ENCODE results near the gene SNRNP25.
"Not testable (repeated sequence)": the region's sequence is repeated elsewhere in the genome, so short reads cannot be mapped to it uniquely, and the experiment has no call there.

The SNRNP25 gene

GRCh38 chr16:53346-54236 is at the start of gene SNRNP25, which contains the start of gene POLR3K:
Gene SNRNP25, plus strand, starts transcription at chr16:53828. Its CDS starts 189 bp downstream, at chr16:54017.
Gene POLR3K, minus strand, starts transcription at chr16:53608. Its CDS starts 22 bp downstream, at chr16:53586.
- peaks cover 0 to 19% (median 18%) of the 10 kb centered on the region in 5 donors for H3K4me1 ChIP-seq (ENCODE audit: control insufficient read depth in 5 of 5, insufficient read depth in 5 of 5, low read length in 5 of 5)
- H3K4me3 ChIP-seq (ENCODE audit: low read depth in 1 of 5, low read length in 5 of 5): peak within 1 kb of the TSS; percentile 85 to 94 (median 88)
- H3K9me3 ChIP-seq (ENCODE audit: control insufficient read depth in 5 of 5, low read length in 5 of 5): no peaks in the 10 kb centered on the region
- H3K36me3 ChIP-seq (ENCODE audit: control insufficient read depth in 5 of 5, insufficient read depth in 5 of 5, low read length in 5 of 5): peaks cover 0 to 41% (median 31%) of the 10 kb centered on the region in 5 donors
- peak within 1 kb of the TSS in 4 of 5 donors; percentile 80 to 88 (median 83) for H3K9ac ChIP-seq (ENCODE audit: low read length in 5 of 5)
- no peaks in the 10 kb centered on the region for H3K27me3 ChIP-seq (ENCODE audit: control insufficient read depth in 5 of 5, insufficient read depth in 4 of 5, low read length in 5 of 5)
- H3K27ac ChIP-seq (ENCODE audit: low read depth, low read length): peak within 1 kb of the TSS; percentile 41

- peak overlapping the region in 3 of 5 donors; percentile 26 to 44 (median 40) for H3K4me3 ChIP-seq (ENCODE audit: low read depth in 1 of 5, low read length in 5 of 5)
- H3K27me3 ChIP-seq (ENCODE audit: control insufficient read depth in 5 of 5, insufficient read depth in 4 of 5, low read length in 5 of 5): no peaks in the 10 kb centered on the region
- no peak overlapping the region for H3K9ac ChIP-seq (ENCODE audit: low read length in 5 of 5)
- no peaks in the 10 kb centered on the region for H3K36me3 ChIP-seq (ENCODE audit: control insufficient read depth in 5 of 5, insufficient read depth in 5 of 5, low read length in 5 of 5)
- H3K4me1 ChIP-seq (ENCODE audit: control insufficient read depth in 5 of 5, insufficient read depth in 5 of 5, low read length in 5 of 5): no peaks in the 10 kb centered on the region
- H3K27ac ChIP-seq (ENCODE audit: low read depth, low read length): no peak overlapping the region
- H3K9me3 ChIP-seq (ENCODE audit: control insufficient read depth in 5 of 5, low read length in 5 of 5): no peaks in the 10 kb centered on the region
Observed at GRCh38 chr16:9903-10665, 43.5 kb upstream of the SNRNP25 start.

GRCh38 chr16:10772-11171 is 42.9 kb upstream of the SNRNP25 start:
- not testable (repeated sequence) for H3K9ac ChIP-seq (ENCODE audit: low read length in 5 of 5); H3K27ac ChIP-seq (ENCODE audit: low read depth, low read length); H3K36me3 ChIP-seq (ENCODE audit: control insufficient read depth in 5 of 5, insufficient read depth in 5 of 5, low read length in 5 of 5); H3K4me3 ChIP-seq (ENCODE audit: low read depth in 1 of 5, low read length in 5 of 5); H3K27me3 ChIP-seq (ENCODE audit: control insufficient read depth in 5 of 5, insufficient read depth in 4 of 5, low read length in 5 of 5); H3K4me1 ChIP-seq (ENCODE audit: control insufficient read depth in 5 of 5, insufficient read depth in 5 of 5, low read length in 5 of 5); H3K9me3 ChIP-seq (ENCODE audit: control insufficient read depth in 5 of 5, low read length in 5 of 5)

- H3K27ac ChIP-seq (ENCODE audit: low read depth, low read length); H3K27me3 ChIP-seq (ENCODE audit: control insufficient read depth in 5 of 5, insufficient read depth in 4 of 5, low read length in 5 of 5); H3K4me3 ChIP-seq (ENCODE audit: low read depth in 1 of 5, low read length in 5 of 5); H3K9ac ChIP-seq (ENCODE audit: low read length in 5 of 5); H3K4me1 ChIP-seq (ENCODE audit: control insufficient read depth in 5 of 5, insufficient read depth in 5 of 5, low read length in 5 of 5); H3K36me3 ChIP-seq (ENCODE audit: control insufficient read depth in 5 of 5, insufficient read depth in 5 of 5, low read length in 5 of 5); H3K9me3 ChIP-seq (ENCODE audit: control insufficient read depth in 5 of 5, low read length in 5 of 5): not testable (repeated sequence)
Observed at GRCh38 chr16:17062-17765, 36.4 kb upstream of the SNRNP25 start.

GRCh38 chr16:20886-21285 is 32.7 kb upstream of the SNRNP25 start:
- not testable (repeated sequence) for H3K27ac ChIP-seq (ENCODE audit: low read depth, low read length); H3K27me3 ChIP-seq (ENCODE audit: control insufficient read depth in 5 of 5, insufficient read depth in 4 of 5, low read length in 5 of 5); H3K9ac ChIP-seq (ENCODE audit: low read length in 5 of 5); H3K36me3 ChIP-seq (ENCODE audit: control insufficient read depth in 5 of 5, insufficient read depth in 5 of 5, low read length in 5 of 5); H3K9me3 ChIP-seq (ENCODE audit: control insufficient read depth in 5 of 5, low read length in 5 of 5); H3K4me3 ChIP-seq (ENCODE audit: low read depth in 1 of 5, low read length in 5 of 5); H3K4me1 ChIP-seq (ENCODE audit: control insufficient read depth in 5 of 5, insufficient read depth in 5 of 5, low read length in 5 of 5)

GRCh38 chr16:24151-24550 is 29.5 kb upstream of the SNRNP25 start:
- H3K36me3 ChIP-seq (ENCODE audit: control insufficient read depth in 5 of 5, insufficient read depth in 5 of 5, low read length in 5 of 5); H3K9me3 ChIP-seq (ENCODE audit: control insufficient read depth in 5 of 5, low read length in 5 of 5); H3K4me1 ChIP-seq (ENCODE audit: control insufficient read depth in 5 of 5, insufficient read depth in 5 of 5, low read length in 5 of 5); H3K27ac ChIP-seq (ENCODE audit: low read depth, low read length); H3K27me3 ChIP-seq (ENCODE audit: control insufficient read depth in 5 of 5, insufficient read depth in 4 of 5, low read length in 5 of 5); H3K4me3 ChIP-seq (ENCODE audit: low read depth in 1 of 5, low read length in 5 of 5); H3K9ac ChIP-seq (ENCODE audit: low read length in 5 of 5): not testable (repeated sequence)

- H3K27ac ChIP-seq (ENCODE audit: low read depth, low read length); H3K9ac ChIP-seq (ENCODE audit: low read length in 5 of 5); H3K4me3 ChIP-seq (ENCODE audit: low read depth in 1 of 5, low read length in 5 of 5); H3K36me3 ChIP-seq (ENCODE audit: control insufficient read depth in 5 of 5, insufficient read depth in 5 of 5, low read length in 5 of 5); H3K4me1 ChIP-seq (ENCODE audit: control insufficient read depth in 5 of 5, insufficient read depth in 5 of 5, low read length in 5 of 5); H3K27me3 ChIP-seq (ENCODE audit: control insufficient read depth in 5 of 5, insufficient read depth in 4 of 5, low read length in 5 of 5); H3K9me3 ChIP-seq (ENCODE audit: control insufficient read depth in 5 of 5, low read length in 5 of 5): not testable (repeated sequence)
Observed at GRCh38 chr16:25926-26348, 27.7 kb upstream of the SNRNP25 start.

- not testable (repeated sequence) for H3K9me3 ChIP-seq (ENCODE audit: control insufficient read depth in 5 of 5, low read length in 5 of 5); H3K27ac ChIP-seq (ENCODE audit: low read depth, low read length); H3K36me3 ChIP-seq (ENCODE audit: control insufficient read depth in 5 of 5, insufficient read depth in 5 of 5, low read length in 5 of 5)
Observed at GRCh38 chr16:30627-31026, 23.0 kb upstream of the SNRNP25 start.

GRCh38 chr16:33154-33876 is 20.3 kb upstream of the SNRNP25 start:
- H3K9me3 ChIP-seq (ENCODE audit: control insufficient read depth in 5 of 5, low read length in 5 of 5); H3K27ac ChIP-seq (ENCODE audit: low read depth, low read length); H3K4me3 ChIP-seq (ENCODE audit: low read depth in 1 of 5, low read length in 5 of 5); H3K36me3 ChIP-seq (ENCODE audit: control insufficient read depth in 5 of 5, insufficient read depth in 5 of 5, low read length in 5 of 5); H3K9ac ChIP-seq (ENCODE audit: low read length in 5 of 5); H3K27me3 ChIP-seq (ENCODE audit: control insufficient read depth in 5 of 5, insufficient read depth in 4 of 5, low read length in 5 of 5): not testable (repeated sequence)
- peaks cover 0 to 16% (median 7%) of the 10 kb centered on the region in 5 donors for H3K4me1 ChIP-seq (ENCODE audit: control insufficient read depth in 5 of 5, insufficient read depth in 5 of 5, low read length in 5 of 5)

More at GRCh38 chr16:30627-31026, 23.0 kb upstream of the SNRNP25 start:
- H3K4me1 ChIP-seq (ENCODE audit: control insufficient read depth in 5 of 5, insufficient read depth in 5 of 5, low read length in 5 of 5): peaks cover 0 to 16% (median 7%) of the 10 kb centered on the region in 5 donors
- not testable (repeated sequence) for H3K4me3 ChIP-seq (ENCODE audit: low read depth in 1 of 5, low read length in 5 of 5); H3K9ac ChIP-seq (ENCODE audit: low read length in 5 of 5); H3K27me3 ChIP-seq (ENCODE audit: control insufficient read depth in 5 of 5, insufficient read depth in 4 of 5, low read length in 5 of 5)

All from subcutaneous abdominal adipose tissue (tissue), 5 donors.